Transverse colon (tissue), 3 donors: ENCODE measurements around the gene WDR27.

Experiments used
- EP300 ChIP-seq: sonication (generic); formaldehyde crosslinking; IDR thresholded peaks from one replicate; pipeline ENCODE4 v1.6.1; 2017; ENCODE audit warnings: antibody characterized with exemption, low read depth
- POLR2A ChIP-seq: fragments of 450-650 bp; IDR thresholded peaks from one replicate; pipeline ENCODE4 v1.6.1; 2016; ENCODE audit warnings: antibody characterized with exemption, mild to moderate bottlenecking, moderate library complexity
- TF ChIP-seq, protein P1 (sequence below), 5 experiments: fragments of 200-600 bp in 3 of 5; fragments of 450-650 bp in 2 of 5; sonication (generic) in 3 of 5; IDR thresholded peaks; 1 replicate in 2 of 5; 2 replicates in 3 of 5; pipeline ENCODE4 v1.5.1; 2016 to 2017; ENCODE audit warnings: antibody characterized with exemption in 5 of 5, inconsistent platforms in 3 of 5, mild to moderate bottlenecking in 2 of 5, moderate library complexity in 1 of 5

DNA sequence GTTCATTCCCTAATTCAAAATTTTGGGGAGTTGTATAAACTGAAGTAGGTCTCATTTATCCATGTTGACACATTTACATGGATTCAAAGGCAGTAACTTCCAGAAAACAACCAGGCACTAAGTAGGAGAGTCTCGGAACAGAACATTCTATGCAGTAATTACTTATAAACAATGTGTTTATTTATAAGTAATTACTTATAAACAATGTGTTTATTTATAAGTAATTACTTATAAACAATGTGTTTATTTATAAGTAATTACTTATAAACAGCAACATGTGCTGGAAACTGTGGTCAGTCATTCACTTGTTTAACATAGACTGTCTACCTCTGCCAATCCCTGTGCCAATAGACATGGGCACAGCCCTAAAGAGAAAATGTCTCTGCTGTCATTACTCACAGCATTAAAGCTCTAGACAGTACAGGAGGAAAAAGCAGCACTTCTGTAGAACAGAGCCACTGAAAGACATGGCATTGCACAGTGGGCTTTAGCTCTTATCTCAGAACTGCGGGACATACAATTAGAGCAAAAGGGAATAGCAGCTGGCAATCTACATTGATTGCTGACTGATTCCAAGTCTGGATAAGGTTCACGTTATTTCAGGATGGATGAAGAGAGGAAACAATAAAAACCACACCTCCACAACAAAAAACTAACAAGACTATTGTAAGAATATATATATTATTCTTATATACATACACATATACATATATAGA lies 188.2 kb downstream of the WDR27 start:
- TF ChIP-seq, protein P1, sequence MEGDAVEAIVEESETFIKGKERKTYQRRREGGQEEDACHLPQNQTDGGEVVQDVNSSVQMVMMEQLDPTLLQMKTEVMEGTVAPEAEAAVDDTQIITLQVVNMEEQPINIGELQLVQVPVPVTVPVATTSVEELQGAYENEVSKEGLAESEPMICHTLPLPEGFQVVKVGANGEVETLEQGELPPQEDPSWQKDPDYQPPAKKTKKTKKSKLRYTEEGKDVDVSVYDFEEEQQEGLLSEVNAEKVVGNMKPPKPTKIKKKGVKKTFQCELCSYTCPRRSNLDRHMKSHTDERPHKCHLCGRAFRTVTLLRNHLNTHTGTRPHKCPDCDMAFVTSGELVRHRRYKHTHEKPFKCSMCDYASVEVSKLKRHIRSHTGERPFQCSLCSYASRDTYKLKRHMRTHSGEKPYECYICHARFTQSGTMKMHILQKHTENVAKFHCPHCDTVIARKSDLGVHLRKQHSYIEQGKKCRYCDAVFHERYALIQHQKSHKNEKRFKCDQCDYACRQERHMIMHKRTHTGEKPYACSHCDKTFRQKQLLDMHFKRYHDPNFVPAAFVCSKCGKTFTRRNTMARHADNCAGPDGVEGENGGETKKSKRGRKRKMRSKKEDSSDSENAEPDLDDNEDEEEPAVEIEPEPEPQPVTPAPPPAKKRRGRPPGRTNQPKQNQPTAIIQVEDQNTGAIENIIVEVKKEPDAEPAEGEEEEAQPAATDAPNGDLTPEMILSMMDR (IDR thresholded peaks at IDR 0.05) = no peak
- TF ChIP-seq POLR2A (no peak), EP300 (no peak)
